ENCODE measurements around the gene STK17A.

Gene STK17A

DNA sequence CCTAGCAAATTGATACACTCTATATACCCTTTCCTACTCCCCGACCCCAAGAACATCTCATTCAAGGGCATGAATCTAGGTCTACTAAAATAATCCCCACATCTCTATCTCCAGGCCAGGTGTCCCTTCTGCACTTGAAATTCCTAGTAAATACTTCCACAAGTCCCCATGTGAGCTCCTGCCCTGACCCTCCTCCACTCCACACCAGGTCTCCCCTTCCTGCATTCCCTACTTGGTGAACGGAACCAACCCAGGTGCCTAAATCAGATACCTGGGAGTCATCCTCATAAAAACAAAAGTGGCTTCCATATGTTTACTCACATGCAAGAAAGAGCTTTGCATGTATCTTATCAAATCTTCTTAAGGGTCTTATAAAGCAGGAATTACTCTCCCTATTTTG is 77.2 kb downstream of the STK17A start:
- no peak overlapping the region for H3K4me3 ChIP-seq (ENCODE audit: low read depth, low read length)
- TF ChIP-seq, protein P1, sequence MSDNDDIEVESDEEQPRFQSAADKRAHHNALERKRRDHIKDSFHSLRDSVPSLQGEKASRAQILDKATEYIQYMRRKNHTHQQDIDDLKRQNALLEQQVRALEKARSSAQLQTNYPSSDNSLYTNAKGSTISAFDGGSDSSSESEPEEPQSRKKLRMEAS (IDR thresholded peaks at IDR 0.05; ENCODE audit: low read depth, low read length), result no peak
- TF ChIP-seq, protein P2, sequence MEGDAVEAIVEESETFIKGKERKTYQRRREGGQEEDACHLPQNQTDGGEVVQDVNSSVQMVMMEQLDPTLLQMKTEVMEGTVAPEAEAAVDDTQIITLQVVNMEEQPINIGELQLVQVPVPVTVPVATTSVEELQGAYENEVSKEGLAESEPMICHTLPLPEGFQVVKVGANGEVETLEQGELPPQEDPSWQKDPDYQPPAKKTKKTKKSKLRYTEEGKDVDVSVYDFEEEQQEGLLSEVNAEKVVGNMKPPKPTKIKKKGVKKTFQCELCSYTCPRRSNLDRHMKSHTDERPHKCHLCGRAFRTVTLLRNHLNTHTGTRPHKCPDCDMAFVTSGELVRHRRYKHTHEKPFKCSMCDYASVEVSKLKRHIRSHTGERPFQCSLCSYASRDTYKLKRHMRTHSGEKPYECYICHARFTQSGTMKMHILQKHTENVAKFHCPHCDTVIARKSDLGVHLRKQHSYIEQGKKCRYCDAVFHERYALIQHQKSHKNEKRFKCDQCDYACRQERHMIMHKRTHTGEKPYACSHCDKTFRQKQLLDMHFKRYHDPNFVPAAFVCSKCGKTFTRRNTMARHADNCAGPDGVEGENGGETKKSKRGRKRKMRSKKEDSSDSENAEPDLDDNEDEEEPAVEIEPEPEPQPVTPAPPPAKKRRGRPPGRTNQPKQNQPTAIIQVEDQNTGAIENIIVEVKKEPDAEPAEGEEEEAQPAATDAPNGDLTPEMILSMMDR (IDR thresholded peaks at IDR 0.05; ENCODE audit: low read depth, low read length), result no peak
- TF ChIP-seq POLR2A (IDR thresholded peaks at IDR 0.05; ENCODE audit: extremely low read depth, insufficient read length), result no peak
- no peak for TF ChIP-seq MYC (IDR thresholded peaks at IDR 0.05; ENCODE audit: low read depth, low read length)
- no peak for DNase-seq (ENCODE audit: low read depth)

DNA sequence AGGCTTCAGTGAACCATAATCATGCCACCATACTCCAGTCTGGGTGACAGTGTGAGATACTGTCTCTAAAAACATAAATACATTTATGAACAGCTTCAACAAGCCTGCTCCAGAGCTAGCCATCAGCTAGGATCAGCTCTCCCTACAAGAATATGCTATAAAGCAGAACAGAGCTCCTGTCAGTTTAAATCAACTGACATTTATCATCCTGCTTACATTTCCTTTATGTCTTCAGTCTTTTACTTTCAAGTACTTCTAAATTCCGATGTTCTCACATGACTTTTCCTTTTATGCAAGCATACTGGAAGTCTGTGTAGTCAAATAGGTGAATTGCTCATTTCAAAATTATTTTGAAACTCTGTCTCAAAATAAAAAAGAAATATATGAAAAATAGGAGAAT is 81.8 kb downstream of the STK17A start:
- no peak overlapping the region for H3K4me3 ChIP-seq (ENCODE audit: low read depth, low read length)
- TF ChIP-seq, protein P2 (IDR thresholded peaks at IDR 0.05; ENCODE audit: low read depth, low read length), result no peak
- TF ChIP-seq POLR2A (IDR thresholded peaks at IDR 0.05; ENCODE audit: extremely low read depth, insufficient read length) (no peak), MYC (IDR thresholded peaks at IDR 0.05; ENCODE audit: low read depth, low read length) (no peak)
- TF ChIP-seq, protein P1 (IDR thresholded peaks at IDR 0.05; ENCODE audit: low read depth, low read length), result no peak

DNA sequence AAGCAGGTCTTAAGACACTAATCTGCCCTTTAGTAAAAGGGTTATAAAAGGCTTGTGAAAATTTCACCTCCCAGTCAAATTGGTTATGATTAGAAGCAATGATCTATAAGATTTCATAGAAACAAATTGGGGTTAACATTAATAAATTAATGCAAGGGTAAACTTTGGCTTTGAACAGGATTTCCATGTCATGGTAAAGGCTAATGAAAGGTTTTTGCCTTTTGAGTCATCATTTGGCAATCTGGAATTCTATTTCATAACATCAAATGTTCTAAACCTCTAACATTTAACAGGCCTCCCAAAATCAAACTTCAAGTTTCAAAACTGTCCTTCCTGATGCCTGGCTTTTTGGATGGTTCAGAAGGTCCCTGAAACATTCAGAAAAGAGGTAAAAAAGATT is 84.0 kb downstream of the STK17A start:
- H3K4me3 ChIP-seq (ENCODE audit: low read depth, low read length), result no peak overlapping the region
- no peak for TF ChIP-seq MYC (IDR thresholded peaks at IDR 0.05; ENCODE audit: low read depth, low read length)
- TF ChIP-seq, protein P1 (IDR thresholded peaks at IDR 0.05; ENCODE audit: low read depth, low read length), result no peak
- TF ChIP-seq, protein P2 (IDR thresholded peaks at IDR 0.05; ENCODE audit: low read depth, low read length), result no peak
- no peak for TF ChIP-seq POLR2A (IDR thresholded peaks at IDR 0.05; ENCODE audit: extremely low read depth, insufficient read length)
- no peak for DNase-seq (ENCODE audit: low read depth)

More for the DNA sequence above, 81.8 kb downstream of the STK17A start:
- DNase-seq (ENCODE audit: low read depth), result no peak

DNA sequence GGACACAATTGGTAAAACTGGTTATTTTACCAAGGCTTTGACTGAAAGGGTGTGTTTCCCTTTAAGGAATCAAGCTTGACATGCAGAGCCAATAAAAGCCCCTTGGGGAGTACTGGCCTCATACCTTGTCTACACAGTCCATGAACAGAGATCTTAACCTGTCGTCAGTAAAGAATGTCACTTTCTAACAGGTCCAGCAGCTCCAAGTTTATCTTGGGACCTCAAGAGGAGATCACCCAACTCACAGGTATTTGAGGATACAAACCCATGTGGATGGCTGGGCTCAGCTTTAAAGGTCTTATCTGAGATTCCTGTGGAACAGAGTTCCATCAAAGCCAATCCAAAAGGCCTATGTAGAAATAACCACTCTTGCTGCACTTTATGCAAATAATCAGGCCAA is 85.1 kb downstream of the STK17A start:
- H3K4me3 ChIP-seq (ENCODE audit: low read depth, low read length), result no peak overlapping the region
- TF ChIP-seq, protein P2 (IDR thresholded peaks at IDR 0.05; ENCODE audit: low read depth, low read length), result no peak
- TF ChIP-seq, protein P1 (IDR thresholded peaks at IDR 0.05; ENCODE audit: low read depth, low read length), result no peak
- TF ChIP-seq MYC (IDR thresholded peaks at IDR 0.05; ENCODE audit: low read depth, low read length) (no peak), POLR2A (IDR thresholded peaks at IDR 0.05; ENCODE audit: extremely low read depth, insufficient read length) (no peak)
- no peak for DNase-seq (ENCODE audit: low read depth)

DNA sequence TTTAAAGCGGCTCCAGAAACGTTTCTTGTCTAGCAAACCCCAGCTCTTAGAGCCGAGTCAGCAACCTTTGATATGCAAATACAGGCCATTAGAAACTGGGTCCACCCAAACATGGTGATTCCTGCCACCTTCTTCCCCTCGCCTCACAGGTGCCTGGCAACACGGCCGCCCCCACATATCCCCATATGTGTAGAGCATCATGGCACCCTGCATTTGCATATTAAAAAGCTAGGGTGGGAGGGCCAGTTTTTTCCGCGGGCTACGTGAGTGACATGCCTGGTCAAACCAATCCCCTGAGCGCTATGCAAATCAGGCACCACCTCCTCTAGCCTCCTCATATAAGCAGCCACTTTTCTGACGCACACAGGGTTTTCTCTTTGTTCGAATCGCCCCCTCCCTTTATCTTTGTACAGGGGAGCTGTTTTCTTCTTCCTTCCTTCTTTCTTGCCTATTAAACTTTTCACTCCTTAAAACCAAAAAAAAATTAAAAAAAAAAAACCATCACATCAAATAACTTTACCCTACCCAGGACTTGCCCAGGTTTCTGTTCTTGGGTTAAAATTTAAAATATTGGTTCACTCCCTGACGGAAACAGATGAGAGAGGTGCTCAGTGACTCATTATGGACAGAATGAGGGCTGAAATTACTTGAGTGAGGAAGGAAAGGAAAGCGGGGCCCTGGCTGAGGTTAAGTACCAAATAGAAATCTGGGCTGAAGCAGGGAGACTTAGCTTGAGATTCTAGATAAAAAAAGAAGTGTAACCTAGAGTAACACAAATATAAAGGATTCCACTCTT is 86.6 kb downstream of the STK17A start:
- TF ChIP-seq, protein P1 (IDR thresholded peaks at IDR 0.05; ENCODE audit: low read depth, low read length), result no peak
- TF ChIP-seq, protein P2 (IDR thresholded peaks at IDR 0.05; ENCODE audit: low read depth, low read length), result no peak
- TF ChIP-seq MYC (IDR thresholded peaks at IDR 0.05; ENCODE audit: low read depth, low read length) (no peak), POLR2A (IDR thresholded peaks at IDR 0.05; ENCODE audit: extremely low read depth, insufficient read length) (no peak)
- no peak for DNase-seq (ENCODE audit: low read depth)
- H3K4me3 ChIP-seq (ENCODE audit: low read depth, low read length), result no peak overlapping the region

All from NB4 (cell line).